Endothelial cell of umbilical vein (primary cell): ENCODE results near the gene CACNG5.

ENCODE experiments used
- EZH2 ChIP-seq: IDR thresholded peaks from 2 replicates; pipeline ENCODE4 v1.6.1; 2012; ENCODE audit warnings: borderline replicate concordance, low read depth, mild to moderate bottlenecking, moderate library complexity, low read length, inconsistent platforms; ENCODE audit not compliant: severe bottlenecking
- GATA2 ChIP-seq: IDR thresholded peaks from 2 replicates; pipeline ENCODE4 v1.7.0; 2011; ENCODE audit warnings: low read depth, mild to moderate bottlenecking, moderate library complexity, mixed read lengths, low read length; ENCODE audit not compliant: insufficient read length, insufficient read depth
- JUN ChIP-seq: IDR thresholded peaks from 2 replicates; pipeline ENCODE4 v1.6.1; 2011; ENCODE audit warnings: borderline replicate concordance, low read depth; ENCODE audit not compliant: insufficient read length, insufficient read depth
- MYC ChIP-seq: IDR thresholded peaks from one replicate; pipeline ENCODE4 v1.6.1; 2011; ENCODE audit warnings: mild to moderate bottlenecking, low read depth, low read length
- POLR2A ChIP-seq: IDR thresholded peaks from 2 replicates; pipeline ENCODE4 v1.6.1; 2012; ENCODE audit warnings: low read depth, mild to moderate bottlenecking, control low read depth, low read length
- TF ChIP-seq, protein P1 (sequence below), 2 donors: IDR thresholded peaks; 1 replicate in 1 of 2; 2 replicates in 1 of 2; pipeline ENCODE4 v1.5.1; 2011; ENCODE audit warnings: low read length in 2 of 2, mild to moderate bottlenecking in 2 of 2, moderate library complexity in 2 of 2, control low read depth in 1 of 2, inconsistent platforms in 1 of 2, low read depth in 1 of 2; ENCODE audit not compliant: insufficient read depth in 1 of 2; ENCODE audit errors: extremely low read depth in 1 of 2

DNA sequence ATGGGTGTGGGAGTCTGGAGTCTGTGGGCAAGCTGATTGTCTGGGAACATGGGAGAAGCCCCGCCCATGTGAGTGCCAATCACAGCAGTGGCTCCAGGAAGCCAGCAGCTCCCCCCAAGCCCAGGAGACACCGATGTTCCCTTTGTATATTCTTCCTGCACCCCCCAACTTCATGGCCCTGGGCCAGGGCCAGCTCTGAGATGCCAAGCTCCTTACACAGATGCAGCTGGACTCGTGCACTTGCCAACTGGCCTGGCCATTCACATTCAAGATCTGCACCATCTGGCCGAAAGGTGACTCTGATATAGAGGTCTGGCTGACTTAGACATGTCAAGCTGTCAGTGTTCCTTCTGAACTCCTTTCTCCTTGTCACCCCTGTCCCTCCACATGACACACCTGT lies 50.5 kb downstream of the CACNG5 start:
- TF ChIP-seq POLR2A (no peak), MYC (no peak), JUN (no peak), GATA2 (no peak), EZH2 (no peak)
- TF ChIP-seq, protein P1, sequence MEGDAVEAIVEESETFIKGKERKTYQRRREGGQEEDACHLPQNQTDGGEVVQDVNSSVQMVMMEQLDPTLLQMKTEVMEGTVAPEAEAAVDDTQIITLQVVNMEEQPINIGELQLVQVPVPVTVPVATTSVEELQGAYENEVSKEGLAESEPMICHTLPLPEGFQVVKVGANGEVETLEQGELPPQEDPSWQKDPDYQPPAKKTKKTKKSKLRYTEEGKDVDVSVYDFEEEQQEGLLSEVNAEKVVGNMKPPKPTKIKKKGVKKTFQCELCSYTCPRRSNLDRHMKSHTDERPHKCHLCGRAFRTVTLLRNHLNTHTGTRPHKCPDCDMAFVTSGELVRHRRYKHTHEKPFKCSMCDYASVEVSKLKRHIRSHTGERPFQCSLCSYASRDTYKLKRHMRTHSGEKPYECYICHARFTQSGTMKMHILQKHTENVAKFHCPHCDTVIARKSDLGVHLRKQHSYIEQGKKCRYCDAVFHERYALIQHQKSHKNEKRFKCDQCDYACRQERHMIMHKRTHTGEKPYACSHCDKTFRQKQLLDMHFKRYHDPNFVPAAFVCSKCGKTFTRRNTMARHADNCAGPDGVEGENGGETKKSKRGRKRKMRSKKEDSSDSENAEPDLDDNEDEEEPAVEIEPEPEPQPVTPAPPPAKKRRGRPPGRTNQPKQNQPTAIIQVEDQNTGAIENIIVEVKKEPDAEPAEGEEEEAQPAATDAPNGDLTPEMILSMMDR (IDR thresholded peaks at IDR 0.05; ENCODE audit: extremely low read depth in 1 of 2, insufficient read depth in 1 of 2, low read depth in 1 of 2, low read length in 2 of 2), result no peak
